Gastroesophageal sphincter (tissue), 4 donors: ENCODE results near the gene RAPGEF2. TPM values are rescaled to one million over a fixed set of nuclear protein-coding genes. Genes with fewer than 3 reads are reported as not detected.

Source experiments
- ATAC-seq: fragments of 150-250 bp; one replicate; pipeline ENCODE4 v1.9.1; 2016; ENCODE audit warnings: mild to moderate bottlenecking, moderate library complexity
- H3K27ac ChIP-seq, 4 donors: fragments of 200-600 bp; sonication (generic) in 3 of 4; 1 replicate in 3 of 4; 2 replicates in 1 of 4; pipeline ENCODE4 v1.5.1; 2016 to 2019
- H3K27me3 ChIP-seq: fragments of 200-600 bp; sonication (generic); one replicate; pipeline ENCODE4 v1.5.1; 2019
- H3K36me3 ChIP-seq, 2 donors: fragments of 200-600 bp; sonication (generic); one replicate each; pipeline ENCODE4 v1.5.1; 2019; ENCODE audit warnings: control low read depth in 1 of 2
- H3K4me1 ChIP-seq, 3 donors: fragments of 200-600 bp; sonication (generic); 1 replicate in 2 of 3; 2 replicates in 1 of 3; pipeline ENCODE4 v1.5.1; 2016 to 2019; ENCODE audit warnings: control low read depth in 2 of 3
- H3K4me3 ChIP-seq, 2 donors: fragments of 200-600 bp; sonication (generic); one replicate each; pipeline ENCODE4 v1.5.1; 2019; ENCODE audit warnings: mild to moderate bottlenecking in 1 of 2, moderate library complexity in 1 of 2
- H3K9me3 ChIP-seq, 3 donors: fragments of 200-600 bp; sonication (generic); one replicate each; pipeline ENCODE4 v1.5.1; 2017 to 2019; ENCODE audit warnings: control low read depth in 2 of 3
- CTCF ChIP-seq, 4 experiments: fragments of 200-600 bp in 2 of 4; fragments of 450-650 bp in 2 of 4; sonication (generic) in 1 of 4; IDR thresholded peaks; one replicate each; pipeline ENCODE4 v1.5.1; 2017 to 2019; ENCODE audit warnings: antibody characterized with exemption in 4 of 4, mild to moderate bottlenecking in 2 of 4, moderate library complexity in 2 of 4
- EP300 ChIP-seq: sonication (generic); formaldehyde crosslinking; IDR thresholded peaks from one replicate; pipeline ENCODE4 v1.6.1; 2017; ENCODE audit warnings: antibody characterized with exemption, mild to moderate bottlenecking
- POLR2A ChIP-seq, 2 donors: fragments of 450-650 bp; IDR thresholded peaks; one replicate each; pipeline ENCODE4 v1.6.1; 2017; ENCODE audit warnings: antibody characterized with exemption in 2 of 2, mild to moderate bottlenecking in 2 of 2, moderate library complexity in 1 of 2
- POLR2AphosphoS5 ChIP-seq: sonication (generic); formaldehyde crosslinking; IDR thresholded peaks from one replicate; pipeline ENCODE4 v1.6.1; 2017; ENCODE audit warnings: antibody characterized with exemption
- WGBS, 2 donors: methylation state at CpG; one replicate each; pipeline ENCODE4 v1.1.5; 2018; ENCODE audit warnings: low coverage in 1 of 2; 5-methylcytosine and 5-hydroxymethylcytosine counted together
- total RNA-seq, 4 donors: library from RNA; depleted of rRNA; stranded (reverse); fragments of >200 nt; gene quantifications; one replicate each; pipeline ENCODE4 v1.1.0, GENCODE V29; 2016

RAPGEF2 gene
- total RNA-seq, 4 donors from 2014 or later, result 49.5 to 67.5 (median 60.9) TPM

GRCh38 chr4:159206427-159206871 is 103.6 kb downstream of the RAPGEF2 start:
- no peaks in the 10 kb centered on the region for H3K27me3 ChIP-seq
- TF ChIP-seq POLR2A (IDR thresholded peaks at IDR 0.05) (no peak), EP300 (no peak), POLR2AphosphoS5 (no peak), CTCF (IDR thresholded peaks at IDR 0.05) (no peak)
- peaks cover 0 to 50% (median 1%) of the 10 kb centered on the region in 3 donors for H3K4me1 ChIP-seq
- no peaks in the 10 kb centered on the region for H3K36me3 ChIP-seq
- H3K4me3 ChIP-seq, result no peak overlapping the region
- no peaks in the 10 kb centered on the region for H3K9me3 ChIP-seq
- no peak overlapping the region for H3K27ac ChIP-seq
- WGBS, 2 donors, result 26 to 35% methylated on average over 4 of the region's 4 CpGs
- no peak for ATAC-seq

DNA sequence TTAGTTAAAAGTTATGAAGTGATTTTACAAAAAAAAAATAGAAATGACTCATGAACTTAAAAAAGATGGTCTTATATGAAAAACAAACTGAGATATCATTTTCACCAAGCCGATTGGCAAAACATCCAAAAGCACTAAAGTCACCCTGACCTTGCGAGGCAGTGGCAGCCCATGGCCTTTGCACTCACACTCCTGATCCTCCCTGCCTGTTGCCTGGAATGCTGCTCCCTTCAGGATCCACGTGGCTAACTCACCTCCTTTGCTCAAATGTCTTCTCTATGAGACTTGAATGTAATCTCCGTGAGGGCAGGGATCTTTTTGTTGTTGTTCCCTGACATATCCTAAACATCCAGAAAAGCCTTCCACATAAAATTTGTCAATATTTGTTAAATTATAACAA is 106.4 kb downstream of the RAPGEF2 start:
- ATAC-seq, result no peak
- no peaks in the 10 kb centered on the region for H3K9me3 ChIP-seq
- no peaks in the 10 kb centered on the region for H3K36me3 ChIP-seq
- peaks cover 0 to 44% (median 3%) of the 10 kb centered on the region in 3 donors for H3K4me1 ChIP-seq
- no peak overlapping the region for H3K27ac ChIP-seq
- H3K4me3 ChIP-seq, result no peak overlapping the region
- no peak for TF ChIP-seq POLR2A (IDR thresholded peaks at IDR 0.05)
- no peak for TF ChIP-seq CTCF (IDR thresholded peaks at IDR 0.05)
- TF ChIP-seq EP300, result no peak
- TF ChIP-seq POLR2AphosphoS5, result no peak
- H3K27me3 ChIP-seq, result no peaks in the 10 kb centered on the region
- 86 to 92% methylated on average over 4 of the region's 4 CpGs for WGBS, 2 donors

- peaks cover 0 to 42% (median 3%) of the 10 kb centered on the region in 3 donors for H3K4me1 ChIP-seq
- H3K4me3 ChIP-seq, result no peak overlapping the region
- TF ChIP-seq POLR2A (IDR thresholded peaks at IDR 0.05), result no peak
- TF ChIP-seq POLR2AphosphoS5, result no peak
- TF ChIP-seq CTCF (IDR thresholded peaks at IDR 0.05), result no peak
- TF ChIP-seq EP300, result no peak
- no peak overlapping the region for H3K27ac ChIP-seq
- no peaks in the 10 kb centered on the region for H3K36me3 ChIP-seq
- no peaks in the 10 kb centered on the region for H3K9me3 ChIP-seq
- H3K27me3 ChIP-seq, result no peaks in the 10 kb centered on the region
- 90 to 94% methylated on average over 3 of the region's 3 CpGs for WGBS, 2 donors
- ATAC-seq, result no peak
Measured at GRCh38 chr4:159210975-159211374, 108.1 kb downstream of the RAPGEF2 start.

- Histone ChIP-seq H3K27me3 (no peaks in the 10 kb centered on the region), H3K9me3 (no peaks in the 10 kb centered on the region), H3K27ac (peak overlapping the region; percentile 18 to 63 (median 52)), H3K4me1 (peaks cover 0 to 25% (median 3%) of the 10 kb centered on the region in 3 donors), H3K4me3 (no peak overlapping the region), H3K36me3 (no peaks in the 10 kb centered on the region)
- ATAC-seq, result peak; percentile 75
- 14 to 66% methylated on average over 7 of the region's 7 CpGs for WGBS, 2 donors
- TF ChIP-seq CTCF (IDR thresholded peaks at IDR 0.05) (no peak), POLR2AphosphoS5 (no peak), POLR2A (IDR thresholded peaks at IDR 0.05) (no peak), EP300 (no peak)
Measured at GRCh38 chr4:159212675-159213293, 109.9 kb downstream of the RAPGEF2 start.

- no peaks in the 10 kb centered on the region for H3K27me3 ChIP-seq
- H3K4me3 ChIP-seq, result no peak overlapping the region
- H3K4me1 ChIP-seq, result peaks cover 0 to 35% (median 3%) of the 10 kb centered on the region in 3 donors
- no peak overlapping the region for H3K27ac ChIP-seq
- TF ChIP-seq POLR2AphosphoS5 (no peak), POLR2A (IDR thresholded peaks at IDR 0.05) (no peak), CTCF (IDR thresholded peaks at IDR 0.05) (no peak), EP300 (no peak)
- no peak for ATAC-seq
- 66 to 69% methylated on average over 5 of the region's 5 CpGs for WGBS, 2 donors
- H3K9me3 ChIP-seq, result no peaks in the 10 kb centered on the region
- H3K36me3 ChIP-seq, result no peaks in the 10 kb centered on the region
Measured at GRCh38 chr4:159216834-159217233, 114.0 kb downstream of the RAPGEF2 start.
